Neural cell (in vitro differentiated cells): ENCODE data around the gene ZFPL1. TPM values are rescaled to one million over a fixed set of nuclear protein-coding genes. Genes with fewer than 3 reads are reported as not detected.

ENCODE experiments used
- H2AFZ ChIP-seq: fragments of 200-600, 300-800 bp; sonication (generic), shearing (Covaris generic); 2 replicates; pipeline ENCODE4 v1.6.0; 2014; ENCODE audit warnings: low read depth, mild to moderate bottlenecking, antibody characterized with exemption, low read length, moderate library complexity
- H3F3A ChIP-seq: fragments of 200-600 bp; shearing (Covaris generic); 2 replicates; pipeline ENCODE4 v1.6.1; 2016; ENCODE audit warnings: mild to moderate bottlenecking, moderate library complexity, mixed read lengths, antibody characterized with exemption, low read length; ENCODE audit not compliant: insufficient read depth, poor library complexity, severe bottlenecking
- H3K27ac ChIP-seq: fragments of 200-600, 300-800 bp; sonication (generic), shearing (Covaris generic); 2 replicates; pipeline ENCODE4 v1.5.1; 2014; ENCODE audit warnings: mild to moderate bottlenecking, low read length, moderate library complexity
- H3K27me3 ChIP-seq: fragments of 300-800, 200-600 bp; sonication (generic), shearing (Covaris generic); 2 replicates; pipeline ENCODE4 v1.6.0; 2014; ENCODE audit warnings: mild to moderate bottlenecking, low read depth, low read length, moderate library complexity; ENCODE audit not compliant: insufficient read depth
- H3K36me3 ChIP-seq: fragments of 300-800, 200-600 bp; sonication (generic), shearing (Covaris generic); 2 replicates; pipeline ENCODE4 v1.5.1; 2014; ENCODE audit warnings: mild to moderate bottlenecking, antibody characterized with exemption, low read length, moderate library complexity; ENCODE audit not compliant: insufficient read depth
- H3K4me2 ChIP-seq: fragments of 300-800, 200-600 bp; sonication (generic), shearing (Covaris generic); 2 replicates; pipeline ENCODE4 v1.6.0; 2014; ENCODE audit warnings: mild to moderate bottlenecking, low read length
- H3K4me3 ChIP-seq: fragments of 300-800, 200-600 bp; sonication (generic), shearing (Covaris generic); 2 replicates; pipeline ENCODE4 v1.5.1; 2014; ENCODE audit warnings: mild to moderate bottlenecking, low read length, moderate library complexity
- H3K79me2 ChIP-seq: fragments of 200-600 bp; shearing (Covaris generic); replicated peaks from 2 replicates; pipeline ENCODE4 v1.6.0; 2014; ENCODE audit warnings: mild to moderate bottlenecking, low read length, moderate library complexity; ENCODE audit not compliant: insufficient read depth
- H3K9ac ChIP-seq: fragments of 300-800, 200-600 bp; sonication (generic), shearing (Covaris generic); 2 replicates; pipeline ENCODE4 v1.6.1; 2016; ENCODE audit warnings: mild to moderate bottlenecking, low read length, mixed read lengths
- H3K9me2 ChIP-seq: fragments of 200-600 bp; shearing (Covaris generic); 2 replicates; pipeline ENCODE4 v1.6.1; 2016; ENCODE audit warnings: mild to moderate bottlenecking, low read length, mixed read lengths; ENCODE audit not compliant: insufficient read depth
- H3K9me3 ChIP-seq: fragments of 200-600, 300-800 bp; sonication (generic), shearing (Covaris generic); 2 replicates; pipeline ENCODE4 v1.6.1; 2016; ENCODE audit warnings: mild to moderate bottlenecking, mixed run types, low read length, moderate library complexity, mixed read lengths
- H4K20me1 ChIP-seq: fragments of 200-600 bp; shearing (Covaris generic); 2 replicates; pipeline ENCODE4 v1.6.1; 2016; ENCODE audit warnings: mild to moderate bottlenecking, mixed run types; ENCODE audit not compliant: insufficient read depth
- CTCF ChIP-seq: fragments of 450-650 bp; IDR thresholded peaks from 2 replicates; pipeline ENCODE4 v1.5.1; 2014; ENCODE audit warnings: antibody characterized with exemption, mild to moderate bottlenecking, moderate library complexity; ENCODE audit not compliant: poor library complexity, severe bottlenecking
- EP300 ChIP-seq: fragments of 450-650 bp; conservative IDR thresholded peaks from 2 replicates; pipeline ENCODE4 v1.6.1; 2014; ENCODE audit warnings: antibody characterized with exemption, mild to moderate bottlenecking, moderate library complexity; ENCODE audit not compliant: poor library complexity, severe bottlenecking
- EZH2 ChIP-seq: fragments of 200-600, 300-800 bp; shearing (Covaris generic), sonication (generic); IDR thresholded peaks from 2 replicates; pipeline ENCODE4 v1.6.1; 2014; ENCODE audit warnings: antibody characterized with exemption, low read length, borderline replicate concordance, mild to moderate bottlenecking; ENCODE audit not compliant: insufficient read depth, poor library complexity, severe bottlenecking
- MXI1 ChIP-seq: fragments of 450-650 bp; conservative IDR thresholded peaks from 2 replicates; pipeline ENCODE4 v1.6.1; 2014; ENCODE audit warnings: antibody characterized with exemption, mild to moderate bottlenecking; ENCODE audit not compliant: poor library complexity, severe bottlenecking
- POLR2AphosphoS5 ChIP-seq: IDR thresholded peaks from 2 replicates; pipeline ENCODE4 v1.6.1; 2012
- RAD21 ChIP-seq: fragments of 450-650 bp; conservative IDR thresholded peaks from 2 replicates; pipeline ENCODE4 v1.6.1; 2014; ENCODE audit warnings: antibody characterized with exemption, mild to moderate bottlenecking, moderate library complexity
- REST ChIP-seq: IDR thresholded peaks from 2 replicates; pipeline ENCODE4 v1.6.1; 2012; ENCODE audit warnings: borderline replicate concordance
- SMC3 ChIP-seq: fragments of 450-650 bp; conservative IDR thresholded peaks from 2 replicates; pipeline ENCODE4 v1.6.1; 2014; ENCODE audit warnings: antibody characterized with exemption, mild to moderate bottlenecking, moderate library complexity; ENCODE audit not compliant: poor library complexity
- TAF1 ChIP-seq: IDR thresholded peaks from 2 replicates; pipeline ENCODE4 v1.6.1; 2012; ENCODE audit warnings: low read depth
- polyA plus RNA-seq: library from polyadenylated mRNA; depleted of rRNA; stranded (reverse); fragments of >200 nt; gene quantifications from 2 replicates; pipeline ENCODE4 v1.2.3, GENCODE V29; 2014

ZFPL1 gene
- polyA plus RNA-seq, 1 donor from 2014 or later, result 42.0 TPM

DNA sequence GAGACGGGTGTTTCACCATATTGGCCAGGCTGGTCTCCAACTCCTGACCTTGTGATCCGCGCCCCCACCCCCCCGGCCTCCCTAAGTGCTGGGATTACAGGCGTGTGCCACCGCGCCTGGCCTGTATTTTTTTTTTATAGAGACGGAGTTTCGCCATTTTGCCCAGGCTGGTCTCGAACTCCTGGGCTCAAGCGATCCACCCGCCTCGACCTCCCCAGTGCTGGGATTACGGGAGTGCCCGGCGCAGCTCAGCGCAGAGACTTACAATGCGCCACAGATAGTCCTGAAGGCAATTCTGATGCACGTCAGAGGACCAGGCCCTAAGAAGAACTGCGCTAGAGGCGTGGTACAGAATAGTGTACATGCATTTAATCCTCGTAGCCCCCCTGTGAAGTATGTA, 11.4 kb downstream of the ZFPL1 start:
- no peak overlapping the region for H3K4me2 ChIP-seq
- H3K27ac ChIP-seq, result peak overlapping the region; percentile 94

More for the DNA sequence above, 11.4 kb downstream of the ZFPL1 start:
- Histone ChIP-seq H3K9ac (peak overlapping the region; percentile 85), H3K27me3 (no peaks in the 10 kb centered on the region), H3K36me3 (no peaks in the 10 kb centered on the region), H4K20me1 (no peaks in the 10 kb centered on the region), H2AFZ (peak overlapping the region; percentile 95), H3K9me3 (no peaks in the 10 kb centered on the region), H3K79me2 (peaks cover 5% of the 10 kb centered on the region), H3K9me2 (no peaks in the 10 kb centered on the region), H3K4me3 (peak overlapping the region; percentile 70), H3F3A (no peaks in the 10 kb centered on the region)
- TF ChIP-seq MXI1 (no peak), EZH2 (no peak), REST (no peak), POLR2AphosphoS5 (no peak), CTCF (no peak), SMC3 (no peak), RAD21 (no peak), EP300 (no peak), TAF1 (no peak)
